Endothelial cell of umbilical vein (primary cell): ENCODE data around the gene ZNG1B.
"Not testable (repeated sequence)": the region's sequence is repeated elsewhere in the genome, so short reads cannot be mapped to it uniquely, and the experiment has no call there.

Experiments
- EZH2 ChIP-seq: IDR thresholded peaks from 2 replicates; pipeline ENCODE4 v1.6.1; 2012; ENCODE audit warnings: borderline replicate concordance, low read depth, mild to moderate bottlenecking, moderate library complexity, low read length, inconsistent platforms; ENCODE audit not compliant: severe bottlenecking
- FOS ChIP-seq: IDR thresholded peaks from 2 replicates; pipeline ENCODE4 v1.6.1; 2011; ENCODE audit warnings: mild to moderate bottlenecking, low read length, moderate library complexity, borderline replicate concordance; ENCODE audit not compliant: insufficient read depth
- MAX ChIP-seq: IDR thresholded peaks from 2 replicates; pipeline ENCODE4 v1.6.1; 2011; ENCODE audit not compliant: insufficient read depth, insufficient read length
- POLR2A ChIP-seq: IDR thresholded peaks from 2 replicates; pipeline ENCODE4 v1.6.1; 2012; ENCODE audit warnings: low read depth, mild to moderate bottlenecking, control low read depth, low read length
- POLR2AphosphoS5 ChIP-seq: IDR thresholded peaks from 2 replicates; pipeline ENCODE4 v1.6.1; 2012; ENCODE audit warnings: low read depth, mild to moderate bottlenecking, control low read depth, low read length, moderate library complexity; ENCODE audit not compliant: insufficient read depth
- TF ChIP-seq, protein P1 (sequence below), 2 donors: IDR thresholded peaks; 1 replicate in 1 of 2; 2 replicates in 1 of 2; pipeline ENCODE4 v1.5.1; 2011; ENCODE audit warnings: low read length in 2 of 2, mild to moderate bottlenecking in 2 of 2, moderate library complexity in 2 of 2, control low read depth in 1 of 2, inconsistent platforms in 1 of 2, low read depth in 1 of 2; ENCODE audit not compliant: insufficient read depth in 1 of 2; ENCODE audit errors: extremely low read depth in 1 of 2

DNA sequence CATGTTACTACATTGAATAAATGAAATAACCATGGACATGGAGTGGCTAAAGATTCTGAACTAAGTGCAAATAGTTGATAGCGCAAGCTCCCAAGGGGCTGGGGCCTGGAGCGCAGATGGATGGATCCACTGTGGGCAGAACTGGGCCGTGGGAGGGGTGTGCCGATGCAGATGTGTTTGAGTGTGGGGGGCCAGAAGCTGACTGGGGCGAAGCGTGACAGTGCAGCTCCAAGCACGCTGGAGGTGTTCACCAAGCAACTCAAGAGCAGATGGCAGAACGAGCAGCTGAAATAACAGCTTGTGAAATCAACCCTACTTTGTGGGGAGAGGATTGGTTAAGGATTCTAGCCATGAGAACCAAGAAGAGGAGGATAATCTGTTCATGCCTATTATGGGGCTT, 78.0 kb downstream of the ZNG1B start:
- TF ChIP-seq, protein P1, sequence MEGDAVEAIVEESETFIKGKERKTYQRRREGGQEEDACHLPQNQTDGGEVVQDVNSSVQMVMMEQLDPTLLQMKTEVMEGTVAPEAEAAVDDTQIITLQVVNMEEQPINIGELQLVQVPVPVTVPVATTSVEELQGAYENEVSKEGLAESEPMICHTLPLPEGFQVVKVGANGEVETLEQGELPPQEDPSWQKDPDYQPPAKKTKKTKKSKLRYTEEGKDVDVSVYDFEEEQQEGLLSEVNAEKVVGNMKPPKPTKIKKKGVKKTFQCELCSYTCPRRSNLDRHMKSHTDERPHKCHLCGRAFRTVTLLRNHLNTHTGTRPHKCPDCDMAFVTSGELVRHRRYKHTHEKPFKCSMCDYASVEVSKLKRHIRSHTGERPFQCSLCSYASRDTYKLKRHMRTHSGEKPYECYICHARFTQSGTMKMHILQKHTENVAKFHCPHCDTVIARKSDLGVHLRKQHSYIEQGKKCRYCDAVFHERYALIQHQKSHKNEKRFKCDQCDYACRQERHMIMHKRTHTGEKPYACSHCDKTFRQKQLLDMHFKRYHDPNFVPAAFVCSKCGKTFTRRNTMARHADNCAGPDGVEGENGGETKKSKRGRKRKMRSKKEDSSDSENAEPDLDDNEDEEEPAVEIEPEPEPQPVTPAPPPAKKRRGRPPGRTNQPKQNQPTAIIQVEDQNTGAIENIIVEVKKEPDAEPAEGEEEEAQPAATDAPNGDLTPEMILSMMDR (IDR thresholded peaks at IDR 0.05; ENCODE audit: extremely low read depth in 1 of 2, insufficient read depth in 1 of 2, low read depth in 1 of 2, low read length in 2 of 2), result not testable (repeated sequence)
- not testable (repeated sequence) for TF ChIP-seq EZH2, FOS, MAX, POLR2A, POLR2AphosphoS5
